Thoracic aorta (tissue), 2 donors: ENCODE data around the gene DOHH. TPM values are rescaled to one million over a fixed set of nuclear protein-coding genes. Genes with fewer than 3 reads are reported as not detected.

Source experiments
- ATAC-seq: fragments of 150-250 bp; one replicate; pipeline ENCODE4 v1.8.0; 2017; ENCODE audit warnings: low read depth; ENCODE audit not compliant: insufficient number of reproducible peaks, low FRiP score
- DNase-seq: peaks from one replicate; pipeline ENCODE4 v3.0.0-alpha.2; 2020; ENCODE audit warnings: low spot score
- H3K27ac ChIP-seq, 2 donors: fragments of 200-600 bp; sonication (generic); 1 replicate in 1 of 2; 2 replicates in 1 of 2; pipeline ENCODE4 v1.5.1; 2016; ENCODE audit warnings: mild to moderate bottlenecking in 2 of 2, moderate library complexity in 2 of 2
- H3K27me3 ChIP-seq: fragments of 200-600 bp; sonication (generic); replicated peaks from 2 replicates; pipeline ENCODE4 v1.6.0; 2016; ENCODE audit warnings: mild to moderate bottlenecking; ENCODE audit not compliant: insufficient read depth
- H3K36me3 ChIP-seq: fragments of 200-600 bp; sonication (generic); one replicate; pipeline ENCODE4 v1.5.1; 2016
- H3K4me1 ChIP-seq, 2 donors: fragments of 200-600 bp; sonication (generic); 1 replicate in 1 of 2; 2 replicates in 1 of 2; pipeline versions ENCODE4 v1.5.1 to v1.6.0; 2016; ENCODE audit warnings: low read depth in 2 of 2, mild to moderate bottlenecking in 1 of 2; ENCODE audit not compliant: control insufficient read depth in 1 of 2
- H3K4me3 ChIP-seq: fragments of 200-600 bp; sonication (generic); 2 replicates; pipeline ENCODE4 v1.5.1; 2016; ENCODE audit warnings: mild to moderate bottlenecking
- H3K9me3 ChIP-seq: fragments of 200-600 bp; sonication (generic); 2 replicates; pipeline ENCODE4 v1.5.1; 2016
- CTCF ChIP-seq: fragments of 200-600 bp; sonication (generic); IDR thresholded peaks from one replicate; pipeline ENCODE4 v1.5.1; 2019; ENCODE audit warnings: antibody characterized with exemption
- total RNA-seq, 2 donors: library from RNA; depleted of rRNA; stranded (reverse); fragments of >200 nt; gene quantifications; one replicate each; pipeline versions ENCODE4 v1.1.0 to v1.2.3, GENCODE V29; 2016

The DOHH gene
- total RNA-seq, 2 donors from 2014 or later, result 22.0 to 24.2 TPM

DNA sequence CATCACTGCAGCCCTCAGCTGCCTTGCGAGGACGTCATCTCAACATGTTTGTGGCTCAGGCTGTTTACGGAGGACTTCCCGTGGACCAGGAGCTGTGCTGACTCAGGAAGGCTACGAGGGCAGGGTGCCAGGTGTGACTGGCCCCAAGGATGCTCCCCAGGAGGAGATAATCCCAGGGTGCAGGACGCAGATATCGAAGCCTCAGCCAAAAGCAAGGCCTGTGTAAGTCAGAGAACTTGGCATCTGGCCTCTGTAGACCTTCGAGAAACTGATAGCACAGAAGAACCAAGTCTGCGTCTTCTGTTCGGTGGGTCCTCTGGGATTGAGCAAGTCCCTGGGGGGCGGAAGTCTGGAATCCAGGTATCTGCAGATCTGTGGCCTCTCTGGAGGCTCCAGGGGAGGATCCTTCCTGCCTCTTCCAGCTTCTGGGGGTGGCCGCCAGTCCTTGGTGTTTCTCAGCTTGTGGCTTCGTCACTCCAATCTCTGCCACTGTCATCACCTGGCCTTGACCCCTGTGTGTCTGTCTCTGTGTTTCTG, 2.6 kb upstream of the DOHH start:
- no peaks in the 10 kb centered on the region for H3K9me3 ChIP-seq
- no peaks in the 10 kb centered on the region for H3K27me3 ChIP-seq
- no peaks in the 10 kb centered on the region for H3K36me3 ChIP-seq
- TF ChIP-seq CTCF, result no peak
- DNase-seq (no peak), ATAC-seq (no peak)
- H3K4me3 ChIP-seq, result no peak overlapping the region
- H3K4me1 ChIP-seq, result peaks cover 13 to 26% of the 10 kb centered on the region in 2 donors
- no peak overlapping the region for H3K27ac ChIP-seq

- ATAC-seq (no peak), DNase-seq (no peak)
- H3K27me3 ChIP-seq, result no peaks in the 10 kb centered on the region
- no peak overlapping the region for H3K4me3 ChIP-seq
- peaks cover 13 to 19% of the 10 kb centered on the region in 2 donors for H3K4me1 ChIP-seq
- TF ChIP-seq CTCF, result no peak
- no peaks in the 10 kb centered on the region for H3K36me3 ChIP-seq
- no peaks in the 10 kb centered on the region for H3K9me3 ChIP-seq
- H3K27ac ChIP-seq, result no peak overlapping the region
These were observed 1.3 kb upstream of the DOHH start for GRCh38 chr19:3501780-3502179.

DNA sequence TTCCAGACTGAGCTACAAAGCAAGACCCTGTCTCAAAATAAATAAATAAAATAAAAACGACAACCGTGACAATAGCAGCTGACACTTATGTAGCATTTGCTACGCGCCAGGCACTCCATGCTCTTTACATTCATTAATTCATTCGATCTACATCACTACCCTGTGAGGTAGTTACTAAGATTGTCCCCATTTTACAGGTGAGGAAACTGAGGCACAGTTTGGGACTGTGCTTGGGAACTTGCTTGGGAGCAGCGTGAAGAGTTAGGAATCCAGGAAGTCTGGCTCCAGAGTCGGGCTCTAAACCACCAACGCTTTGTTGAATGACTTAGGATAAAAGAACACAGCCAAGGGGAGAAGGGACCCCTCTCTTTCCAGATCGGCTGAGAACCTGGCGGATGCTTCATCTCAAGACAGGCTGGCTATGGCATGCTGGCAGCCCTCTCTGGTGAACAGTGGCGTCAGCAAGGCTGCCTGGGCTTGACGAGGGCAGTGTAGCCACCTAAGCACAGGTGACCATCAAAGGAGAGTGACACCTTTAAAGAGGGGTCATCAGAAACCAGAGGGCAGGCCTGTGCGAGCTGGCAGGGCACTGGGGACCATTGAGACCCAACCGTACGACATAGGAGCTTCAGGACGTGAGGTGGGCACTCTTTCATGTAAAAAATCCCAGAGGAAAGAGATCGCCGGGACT, 591 bp downstream of the DOHH start:
- Histone ChIP-seq H3K27me3 (no peaks in the 10 kb centered on the region), H3K36me3 (peaks cover 9% of the 10 kb centered on the region), H3K27ac (peak overlapping the region in 1 of 2 donors; percentile 76), H3K4me3 (peak overlapping the region; percentile 87), H3K9me3 (no peaks in the 10 kb centered on the region), H3K4me1 (peaks cover 10 to 14% of the 10 kb centered on the region in 2 donors)
- ATAC-seq (no peak), DNase-seq (no peak)
- TF ChIP-seq CTCF, result no peak

- no peak overlapping the region for H3K27ac ChIP-seq
- H3K36me3 ChIP-seq, result peaks cover 14% of the 10 kb centered on the region
- ATAC-seq (no peak), DNase-seq (no peak)
- no peak for TF ChIP-seq CTCF
- H3K27me3 ChIP-seq, result no peaks in the 10 kb centered on the region
- H3K9me3 ChIP-seq, result no peaks in the 10 kb centered on the region
- H3K4me1 ChIP-seq, result peaks cover 10 to 14% of the 10 kb centered on the region in 2 donors
- no peak overlapping the region for H3K4me3 ChIP-seq
These were observed 2.5 kb downstream of the DOHH start for GRCh38 chr19:3497757-3498520.
